SK-N-SH treated with all-trans-retinoic acid at 6 μM for 48 hours (cell line): Measurements from ENCODE around the gene CHCHD1.

Source experiments
- ATAC-seq: fragments of 200-7000 bp; cut with Tn5 transposase; 3 replicates; pipeline ENCODE4 v1.9.1; 2020; ENCODE audit warnings: mild to moderate bottlenecking, moderate library complexity
- CREB5 ChIP-seq: fragments of 250-450 bp; sonication (Bioruptor Pico); IDR thresholded peaks from 2 replicates; pipeline ENCODE4 v1.5.1; 2020; ENCODE audit warnings: low read depth, mild to moderate bottlenecking, moderate library complexity
- CSDC2 ChIP-seq: fragments of 250-450 bp; sonication (Bioruptor Pico); IDR thresholded peaks from 2 replicates; pipeline ENCODE4 v1.5.0; 2020; ENCODE audit warnings: mild to moderate bottlenecking, moderate library complexity
- CSRNP3 ChIP-seq: fragments of 250-450 bp; sonication (Bioruptor Pico); IDR thresholded peaks from 2 replicates; pipeline ENCODE4 v1.5.1; 2021; ENCODE audit warnings: mild to moderate bottlenecking, moderate library complexity
- ESRRG ChIP-seq: fragments of 250-450 bp; sonication (Bioruptor Pico); IDR thresholded peaks from 2 replicates; pipeline ENCODE4 v1.6.1; 2021; ENCODE audit warnings: mild to moderate bottlenecking
- GLIS3 ChIP-seq: fragments of 250-450 bp; sonication (Bioruptor Pico); IDR thresholded peaks from 2 replicates; pipeline ENCODE4 v1.5.0; 2020; ENCODE audit warnings: mild to moderate bottlenecking, moderate library complexity
- ISL1 ChIP-seq: fragments of 250-450 bp; sonication (Bioruptor Pico); IDR thresholded peaks from 2 replicates; pipeline ENCODE4 v2.1.2; 2022; ENCODE audit warnings: mild to moderate bottlenecking, moderate library complexity
- OSR1 ChIP-seq: fragments of 250-450 bp; sonication (Bioruptor Pico); IDR thresholded peaks from 2 replicates; pipeline ENCODE4 v1.8.0; 2022; ENCODE audit warnings: moderate library complexity, mild to moderate bottlenecking, inconsistent platforms
- PATZ1 ChIP-seq: fragments of 250-450 bp; sonication (Bioruptor Pico); IDR thresholded peaks from 2 replicates; pipeline ENCODE4 v1.8.0; 2020; ENCODE audit warnings: mild to moderate bottlenecking, moderate library complexity, borderline replicate concordance
- PPARA ChIP-seq: fragments of 250-450 bp; sonication (Bioruptor Pico); IDR thresholded peaks from 2 replicates; pipeline ENCODE4 v1.5.0; 2020; ENCODE audit warnings: mild to moderate bottlenecking, borderline replicate concordance
- RARB ChIP-seq: fragments of 250-450 bp; sonication (Bioruptor Pico); IDR thresholded peaks from 2 replicates; pipeline ENCODE4 v1.8.0; 2021; ENCODE audit warnings: mild to moderate bottlenecking, moderate library complexity
- SNAI2 ChIP-seq: fragments of 250-450 bp; sonication (Bioruptor Pico); IDR thresholded peaks from 2 replicates; pipeline ENCODE4 v1.5.0; 2020; ENCODE audit warnings: mild to moderate bottlenecking, moderate library complexity
- TCF4 ChIP-seq: fragments of 250-450 bp; sonication (Bioruptor Pico); IDR thresholded peaks from 2 replicates; pipeline ENCODE4 v1.8.0; 2021; ENCODE audit warnings: mild to moderate bottlenecking, moderate library complexity, borderline replicate concordance
- TOX ChIP-seq: fragments of 250-450 bp; sonication (Bioruptor Pico); IDR thresholded peaks from 2 replicates; pipeline ENCODE4 v1.8.0; 2021; ENCODE audit warnings: mild to moderate bottlenecking, moderate library complexity, borderline replicate concordance
- TSHZ2 ChIP-seq: fragments of 250-450 bp; sonication (Bioruptor Pico); IDR thresholded peaks from 2 replicates; pipeline ENCODE4 v1.5.0; 2020; ENCODE audit warnings: mild to moderate bottlenecking, moderate library complexity
- ZC3H10 ChIP-seq: fragments of 250-450 bp; sonication (Bioruptor Pico); IDR thresholded peaks from 2 replicates; pipeline ENCODE4 v1.5.1; 2021; ENCODE audit warnings: mild to moderate bottlenecking, moderate library complexity
- ZFP3 ChIP-seq: fragments of 250-450 bp; sonication (Bioruptor Pico); IDR thresholded peaks from 2 replicates; pipeline ENCODE4 v1.5.0; 2020; ENCODE audit warnings: mild to moderate bottlenecking, moderate library complexity
- ZFP30 ChIP-seq: fragments of 450-650 bp; formaldehyde crosslinking; IDR thresholded peaks from 2 replicates; pipeline ENCODE4 v1.5.0; 2022; ENCODE audit warnings: mild to moderate bottlenecking, moderate library complexity
- ZNF565 ChIP-seq: fragments of 450-650 bp; formaldehyde crosslinking; conservative IDR thresholded peaks from 2 replicates; pipeline ENCODE4 v1.5.0; 2020; ENCODE audit warnings: low read depth, mild to moderate bottlenecking, moderate library complexity
- ZNF70 ChIP-seq: fragments of 450-650 bp; formaldehyde crosslinking; IDR thresholded peaks from 2 replicates; pipeline ENCODE4 v1.5.0; 2020; ENCODE audit warnings: mild to moderate bottlenecking, moderate library complexity
- ZNF8 ChIP-seq: fragments of 450-650 bp; formaldehyde crosslinking; IDR thresholded peaks from 2 replicates; pipeline ENCODE4 v1.5.0; 2020; ENCODE audit warnings: mild to moderate bottlenecking, moderate library complexity
- TF ChIP-seq, protein P1 (sequence below): fragments of 250-450 bp; sonication (Bioruptor Pico); IDR thresholded peaks from 2 replicates; pipeline ENCODE4 v1.8.0; 2021; ENCODE audit warnings: low read depth, mild to moderate bottlenecking, moderate library complexity, borderline replicate concordance

CHCHD1 gene

DNA sequence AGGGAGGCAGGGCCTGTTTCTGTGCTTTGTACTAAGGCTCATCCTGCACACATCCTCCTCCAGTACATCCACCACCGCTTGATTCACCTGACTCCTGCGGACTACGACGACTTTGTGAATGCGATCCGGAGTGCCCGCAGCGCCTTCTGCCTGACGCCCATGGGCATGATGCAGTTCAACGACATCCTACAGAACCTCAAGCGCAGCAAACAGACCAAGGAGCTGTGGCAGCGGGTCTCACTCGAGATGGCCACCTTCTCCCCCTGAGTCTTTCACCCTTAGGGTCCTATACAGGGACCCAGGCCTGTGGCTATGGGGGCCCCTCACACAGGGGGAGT is 19.4 kb downstream of the CHCHD1 start:
- no peak for ATAC-seq
- TF ChIP-seq ESRRG (CRISPR knock-in tag) (no peak), ZFP3 (CRISPR knock-in tag) (no peak), ZFP30 (CRISPR knock-in tag) (no peak), OSR1 (CRISPR knock-in tag) (no peak), PPARA (CRISPR knock-in tag) (no peak), CREB5 (CRISPR knock-in tag) (no peak), GLIS3 (no peak), RARB (no peak), TSHZ2 (CRISPR knock-in tag) (no peak), CSDC2 (CRISPR knock-in tag) (no peak), ZC3H10 (CRISPR knock-in tag) (no peak), CSRNP3 (no peak), ZNF565 (CRISPR knock-in tag) (no peak), SNAI2 (no peak), TOX (CRISPR knock-in tag) (no peak), ZNF70 (no peak), ISL1 (no peak)
- TF ChIP-seq, protein P1, sequence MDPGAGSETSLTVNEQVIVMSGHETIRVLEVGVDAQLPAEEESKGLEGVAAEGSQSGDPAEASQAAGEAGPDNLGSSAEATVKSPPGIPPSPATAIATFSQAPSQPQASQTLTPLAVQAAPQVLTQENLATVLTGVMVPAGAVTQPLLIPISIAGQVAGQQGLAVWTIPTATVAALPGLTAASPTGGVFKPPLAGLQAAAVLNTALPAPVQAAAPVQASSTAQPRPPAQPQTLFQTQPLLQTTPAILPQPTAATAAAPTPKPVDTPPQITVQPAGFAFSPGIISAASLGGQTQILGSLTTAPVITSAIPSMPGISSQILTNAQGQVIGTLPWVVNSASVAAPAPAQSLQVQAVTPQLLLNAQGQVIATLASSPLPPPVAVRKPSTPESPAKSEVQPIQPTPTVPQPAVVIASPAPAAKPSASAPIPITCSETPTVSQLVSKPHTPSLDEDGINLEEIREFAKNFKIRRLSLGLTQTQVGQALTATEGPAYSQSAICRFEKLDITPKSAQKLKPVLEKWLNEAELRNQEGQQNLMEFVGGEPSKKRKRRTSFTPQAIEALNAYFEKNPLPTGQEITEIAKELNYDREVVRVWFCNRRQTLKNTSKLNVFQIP = no peak
- TF ChIP-seq, all 23 proteins: peak for 0

GRCh38 chr10:73802276-73802991 is 20.6 kb downstream of the CHCHD1 start:
- TF ChIP-seq GLIS3 (no peak), TOX (CRISPR knock-in tag) (no peak), PATZ1 (no peak), ZC3H10 (CRISPR knock-in tag) (no peak), CSDC2 (CRISPR knock-in tag) (no peak), TSHZ2 (CRISPR knock-in tag) (no peak), SNAI2 (no peak), ZNF70 (no peak), CREB5 (CRISPR knock-in tag) (no peak), TCF4 (CRISPR knock-in tag) (no peak), ISL1 (no peak), OSR1 (CRISPR knock-in tag) (no peak), ESRRG (CRISPR knock-in tag) (no peak), ZNF8 (CRISPR knock-in tag) (no peak), CSRNP3 (no peak), ZFP30 (CRISPR knock-in tag) (no peak)
- TF ChIP-seq, protein P1 = no peak
- TF ChIP-seq, all 23 proteins: peak for 0
- 0 out of 3 replicates have a peak, but pooled peaks have one; percentile 12 for ATAC-seq
